Mesenchymal stem cell (in vitro differentiated cells and primary cell): ENCODE results near the gene HRH2.

ENCODE experiments used
- DNase-seq: peaks from one replicate; pipeline ENCODE4 v3.0.0-alpha.2; 2013
- H2AFZ ChIP-seq: one replicate; pipeline ENCODE4 v1.6.1; 2013; ENCODE audit warnings: low read depth, mild to moderate bottlenecking, control low read depth, inconsistent platforms, low read length, moderate library complexity
- H2AK5ac ChIP-seq: 2 replicates; pipeline ENCODE4 v1.6.1; 2013; ENCODE audit warnings: low read length, moderate library complexity, mild to moderate bottlenecking, inconsistent platforms; ENCODE audit not compliant: severe bottlenecking
- H2BK120ac ChIP-seq: one replicate; pipeline ENCODE4 v1.6.1; 2013; ENCODE audit warnings: low read depth, mild to moderate bottlenecking, inconsistent platforms, low read length, moderate library complexity
- H2BK12ac ChIP-seq, 2 experiments: one replicate each; pipeline ENCODE4 v1.6.1; 2013; ENCODE audit warnings: inconsistent platforms in 2 of 2, low read length in 2 of 2, mild to moderate bottlenecking in 2 of 2, moderate library complexity in 2 of 2, control low read depth in 1 of 2
- H2BK15ac ChIP-seq: one replicate; pipeline ENCODE4 v1.6.1; 2013; ENCODE audit warnings: mild to moderate bottlenecking, low read depth, inconsistent platforms; ENCODE audit not compliant: poor library complexity, severe bottlenecking
- H2BK5ac ChIP-seq: 2 replicates; pipeline ENCODE4 v1.6.1; 2013; ENCODE audit warnings: low read depth, mild to moderate bottlenecking, low read length, control low read depth, inconsistent platforms; ENCODE audit not compliant: poor library complexity, severe bottlenecking
- H3K14ac ChIP-seq, 2 experiments: one replicate each; pipeline ENCODE4 v1.6.1; 2013; ENCODE audit warnings: inconsistent platforms in 2 of 2, low read length in 2 of 2, control low read depth in 1 of 2, mild to moderate bottlenecking in 1 of 2, moderate library complexity in 1 of 2
- H3K18ac ChIP-seq, 2 experiments: one replicate each; pipeline ENCODE4 v1.6.1; 2013; ENCODE audit warnings: inconsistent platforms in 2 of 2, low read length in 2 of 2, control low read depth in 1 of 2, low read depth in 1 of 2, mild to moderate bottlenecking in 1 of 2
- H3K23ac ChIP-seq, 2 experiments: one replicate each; pipeline ENCODE4 v1.6.1; 2013; ENCODE audit warnings: inconsistent platforms in 2 of 2, low read length in 2 of 2, mild to moderate bottlenecking in 2 of 2, moderate library complexity in 2 of 2, control low read depth in 1 of 2
- H3K27ac ChIP-seq: 2 replicates; pipeline ENCODE4 v1.5.1; 2013; ENCODE audit warnings: mild to moderate bottlenecking, moderate library complexity, low read length, control low read depth, inconsistent platforms; ENCODE audit not compliant: poor library complexity, severe bottlenecking
- H3K27me3 ChIP-seq, 2 experiments: 2 replicates each; pipeline versions ENCODE4 v1.6.1 to v1.7.0; 2013; ENCODE audit warnings: low read length in 2 of 2, mild to moderate bottlenecking in 2 of 2, moderate library complexity in 2 of 2, control low read depth in 1 of 2, inconsistent platforms in 1 of 2; ENCODE audit not compliant: control insufficient read depth in 1 of 2, insufficient read depth in 1 of 2
- H3K36me3 ChIP-seq, 2 experiments: 2 replicates each; pipeline versions ENCODE4 v1.6.1 to v1.7.0; 2013; ENCODE audit warnings: low read length in 2 of 2, control low read depth in 1 of 2, inconsistent platforms in 1 of 2, low read depth in 1 of 2, mild to moderate bottlenecking in 1 of 2; ENCODE audit not compliant: insufficient read depth in 2 of 2, control insufficient read depth in 1 of 2
- H3K4ac ChIP-seq, 2 experiments: one replicate each; pipeline ENCODE4 v1.6.1; 2013; ENCODE audit warnings: inconsistent platforms in 2 of 2, low read length in 2 of 2, mild to moderate bottlenecking in 2 of 2, moderate library complexity in 2 of 2, control low read depth in 1 of 2, low read depth in 1 of 2
- H3K4me1 ChIP-seq: 2 replicates; pipeline ENCODE4 v1.6.1; 2013; ENCODE audit warnings: low read depth, low read length, control low read depth; ENCODE audit not compliant: control insufficient read depth, insufficient read depth
- H3K4me2 ChIP-seq: 2 replicates; pipeline ENCODE4 v1.6.1; 2013; ENCODE audit warnings: low read length, mild to moderate bottlenecking, inconsistent platforms; ENCODE audit not compliant: poor library complexity, severe bottlenecking
- H3K4me3 ChIP-seq, 2 experiments: 2 replicates each; pipeline versions ENCODE4 v1.5.1 to v1.7.0; 2013; ENCODE audit warnings: low read length in 2 of 2, mild to moderate bottlenecking in 2 of 2, control low read depth in 1 of 2, low read depth in 1 of 2; ENCODE audit not compliant: insufficient read depth in 1 of 2
- H3K79me1 ChIP-seq: replicated peaks from 2 replicates; pipeline ENCODE4 v1.6.1; 2013; ENCODE audit warnings: mild to moderate bottlenecking, control low read depth, low read length, inconsistent platforms; ENCODE audit not compliant: poor library complexity, severe bottlenecking
- H3K9ac ChIP-seq: 2 replicates; pipeline ENCODE4 v1.7.0; 2013; ENCODE audit warnings: mild to moderate bottlenecking, low read length, moderate library complexity
- H3K9me3 ChIP-seq: 2 replicates; pipeline ENCODE4 v1.7.0; 2013; ENCODE audit warnings: mild to moderate bottlenecking, low read length; ENCODE audit not compliant: control insufficient read depth
- H4K8ac ChIP-seq: one replicate; pipeline ENCODE4 v1.6.1; 2013; ENCODE audit warnings: inconsistent platforms, mild to moderate bottlenecking, low read length, moderate library complexity
- H4K91ac ChIP-seq: one replicate; pipeline ENCODE4 v1.6.1; 2013; ENCODE audit warnings: mild to moderate bottlenecking, low read length, inconsistent platforms
- WGBS: methylation state at CpG from one replicate; pipeline ENCODE4 v1.1.7; 2013; ENCODE audit warnings: mixed read lengths; 5-methylcytosine and 5-hydroxymethylcytosine counted together

The HRH2 gene

GRCh38 chr5:175712313-175712680 lies 54.4 kb downstream of the HRH2 start:
- 82% methylated on average over 8 of the region's 8 CpGs for WGBS
- H2BK5ac ChIP-seq: no peak overlapping the region
- no peak overlapping the region for H3K27ac ChIP-seq
- no peak overlapping the region for H2AK5ac ChIP-seq
- no peak overlapping the region for H3K14ac ChIP-seq
- H3K4me3 ChIP-seq: no peak overlapping the region
- H2BK12ac ChIP-seq: no peak overlapping the region
- no peak overlapping the region for H3K9ac ChIP-seq
- no peak overlapping the region for H4K91ac ChIP-seq
- no peak overlapping the region for H2BK120ac ChIP-seq
- H3K18ac ChIP-seq: no peak overlapping the region
- peaks cover 15% of the 10 kb centered on the region for H3K9me3 ChIP-seq
- no peak overlapping the region for H4K8ac ChIP-seq
- H2BK15ac ChIP-seq: no peak overlapping the region
- no peaks in the 10 kb centered on the region for H3K36me3 ChIP-seq
- no peaks in the 10 kb centered on the region for H3K79me1 ChIP-seq
- H3K4me1 ChIP-seq: no peaks in the 10 kb centered on the region
- H3K23ac ChIP-seq: no peak overlapping the region
- H3K4ac ChIP-seq: no peak overlapping the region
- DNase-seq: no peak
- H2AFZ ChIP-seq: no peak overlapping the region
- peaks cover 0 to 22% of the 10 kb centered on the region in 2 experiments for H3K27me3 ChIP-seq
- no peak overlapping the region for H3K4me2 ChIP-seq

GRCh38 chr5:175712681-175713085 lies 54.8 kb downstream of the HRH2 start:
- Histone ChIP-seq H3K4me3 (no peak overlapping the region), H4K8ac (no peak overlapping the region), H3K27ac (no peak overlapping the region), H2AFZ (no peak overlapping the region), H3K36me3 (no peaks in the 10 kb centered on the region), H4K91ac (no peak overlapping the region), H3K9me3 (peaks cover 16% of the 10 kb centered on the region), H3K23ac (no peak overlapping the region), H2BK12ac (no peak overlapping the region), H3K9ac (no peak overlapping the region), H2AK5ac (no peak overlapping the region), H3K79me1 (no peaks in the 10 kb centered on the region), H3K14ac (no peak overlapping the region), H3K4ac (no peak overlapping the region), H3K4me1 (no peaks in the 10 kb centered on the region), H3K27me3 (peaks cover 0 to 22% of the 10 kb centered on the region in 2 experiments), H3K18ac (no peak overlapping the region), H3K4me2 (no peak overlapping the region), H2BK5ac (no peak overlapping the region), H2BK120ac (no peak overlapping the region), H2BK15ac (no peak overlapping the region)
- DNase-seq: no peak
- WGBS: 22% methylated on average over 11 of the region's 11 CpGs

GRCh38 chr5:175713930-175714329 lies 56.1 kb downstream of the HRH2 start:
- H2BK12ac ChIP-seq: no peak overlapping the region
- no peak for DNase-seq
- no peak overlapping the region for H4K91ac ChIP-seq
- no peak overlapping the region for H3K27ac ChIP-seq
- H3K27me3 ChIP-seq: peaks cover 0 to 22% of the 10 kb centered on the region in 2 experiments
- no peak overlapping the region for H3K18ac ChIP-seq
- H3K4ac ChIP-seq: no peak overlapping the region
- no peaks in the 10 kb centered on the region for H3K79me1 ChIP-seq
- no peaks in the 10 kb centered on the region for H3K36me3 ChIP-seq
- no peak overlapping the region for H3K4me3 ChIP-seq
- no peak overlapping the region for H2BK15ac ChIP-seq
- no peak overlapping the region for H3K23ac ChIP-seq
- no peak overlapping the region for H2BK5ac ChIP-seq
- peaks cover 16% of the 10 kb centered on the region for H3K9me3 ChIP-seq
- no peak overlapping the region for H3K9ac ChIP-seq
- no peaks in the 10 kb centered on the region for H3K4me1 ChIP-seq
- H2AK5ac ChIP-seq: no peak overlapping the region
- H3K4me2 ChIP-seq: no peak overlapping the region
- H4K8ac ChIP-seq: no peak overlapping the region
- H2BK120ac ChIP-seq: no peak overlapping the region
- H3K14ac ChIP-seq: no peak overlapping the region
- WGBS: 68% methylated on average over 2 of the region's 3 CpGs
- H2AFZ ChIP-seq: no peak overlapping the region

GRCh38 chr5:175714479-175715085 lies 56.7 kb downstream of the HRH2 start:
- Histone ChIP-seq H3K4me2 (no peak overlapping the region), H3K18ac (no peak overlapping the region), H2AFZ (no peak overlapping the region), H2BK15ac (no peak overlapping the region), H2AK5ac (no peak overlapping the region), H3K23ac (no peak overlapping the region), H3K9ac (no peak overlapping the region), H3K27me3 (peaks cover 0 to 22% of the 10 kb centered on the region in 2 experiments), H3K4me1 (no peaks in the 10 kb centered on the region), H3K4me3 (no peak overlapping the region), H3K36me3 (no peaks in the 10 kb centered on the region), H4K8ac (no peak overlapping the region), H3K79me1 (no peaks in the 10 kb centered on the region), H2BK12ac (no peak overlapping the region), H4K91ac (no peak overlapping the region), H3K9me3 (peaks cover 16% of the 10 kb centered on the region), H2BK5ac (no peak overlapping the region), H2BK120ac (no peak overlapping the region), H3K4ac (no peak overlapping the region), H3K14ac (no peak overlapping the region), H3K27ac (no peak overlapping the region)
- no peak for DNase-seq
- 82% methylated on average over 7 of the region's 7 CpGs for WGBS
